Esophagus muscularis mucosa (tissue), 4 donors: ENCODE data around the gene CMTM7.

Source experiments
- CTCF ChIP-seq, 3 experiments: fragments of 200-600 bp in 2 of 3; fragments of 450-650 bp in 1 of 3; sonication (generic) in 2 of 3; IDR thresholded peaks; one replicate each; pipeline ENCODE4 v1.5.1; 2017 to 2019; ENCODE audit warnings: antibody characterized with exemption in 3 of 3, mild to moderate bottlenecking in 2 of 3, moderate library complexity in 1 of 3
- EP300 ChIP-seq: sonication (generic); formaldehyde crosslinking; IDR thresholded peaks from one replicate; pipeline ENCODE4 v1.6.1; 2017; ENCODE audit warnings: antibody characterized with exemption
- POLR2A ChIP-seq: fragments of 450-650 bp; IDR thresholded peaks from one replicate; pipeline ENCODE4 v1.6.1; 2017; ENCODE audit warnings: antibody characterized with exemption, moderate library complexity, mild to moderate bottlenecking, low read depth
- POLR2AphosphoS5 ChIP-seq, 2 donors: sonication (generic); formaldehyde crosslinking; IDR thresholded peaks; one replicate each; pipeline ENCODE4 v1.6.1; 2017; ENCODE audit warnings: antibody characterized with exemption in 2 of 2

GRCh38 chr3:32432045-32432710 is 40.5 kb downstream of the CMTM7 start:
- TF ChIP-seq CTCF (IDR thresholded peaks at IDR 0.05) = no peak
- TF ChIP-seq POLR2AphosphoS5 (IDR thresholded peaks at IDR 0.05) = no peak
- no peak for TF ChIP-seq EP300
- TF ChIP-seq POLR2A = no peak
